ENCODE measurements around the gene PTPRB.

PTPRB gene

GRCh38 chr12:70641691-70642090, 4.5 kb upstream of the PTPRB start:
- DNase-seq: no peak

- DNase-seq: no peak
Measured at GRCh38 chr12:70640901-70641300, 3.7 kb upstream of the PTPRB start.

GRCh38 chr12:70639535-70639934, 2.3 kb upstream of the PTPRB start:
- DNase-seq: no peak

GRCh38 chr12:70638639-70639360, 1.6 kb upstream of the PTPRB start:
- DNase-seq: no peak

GRCh38 chr12:70635755-70636154, 1.5 kb downstream of the PTPRB start:
- no peak for DNase-seq

- DNase-seq: no peak
Measured at GRCh38 chr12:70628701-70629480, 8.3 kb downstream of the PTPRB start.

GRCh38 chr12:70627677-70628076, 9.6 kb downstream of the PTPRB start:
- DNase-seq: no peak

- no peak for DNase-seq
Measured at GRCh38 chr12:70626180-70626579, 11.0 kb downstream of the PTPRB start.

- DNase-seq: no peak
Measured at GRCh38 chr12:70619471-70620152, 17.6 kb downstream of the PTPRB start.

- DNase-seq: no peak
Measured at GRCh38 chr12:70618371-70618770, 18.9 kb downstream of the PTPRB start.

- DNase-seq: no peak
Measured at GRCh38 chr12:70617450-70617849, 19.8 kb downstream of the PTPRB start.

GRCh38 chr12:70615174-70615866, 21.9 kb downstream of the PTPRB start:
- DNase-seq: no peak

- DNase-seq: no peak
Measured at GRCh38 chr12:70609739-70610491, 27.3 kb downstream of the PTPRB start.

GRCh38 chr12:70609203-70609602, 28.0 kb downstream of the PTPRB start:
- no peak for DNase-seq

GRCh38 chr12:70608184-70608583, 29.0 kb downstream of the PTPRB start:
- DNase-seq: no peak

GRCh38 chr12:70607107-70607506, 30.1 kb downstream of the PTPRB start:
- DNase-seq: no peak

GRCh38 chr12:70605976-70606375, 31.3 kb downstream of the PTPRB start:
- DNase-seq: no peak

GRCh38 chr12:70604662-70605061, 32.6 kb downstream of the PTPRB start:
- DNase-seq: no peak

GRCh38 chr12:70603044-70603443, 34.2 kb downstream of the PTPRB start:
- DNase-seq: no peak

GRCh38 chr12:70598467-70599193, 38.6 kb downstream of the PTPRB start:
- no peak for DNase-seq

- DNase-seq: no peak
Measured at GRCh38 chr12:70592664-70593063, 44.6 kb downstream of the PTPRB start.

All from NCI-H1436 (cell line).